ENCODE results near the gene PGAP3. TPM values are rescaled to one million over a fixed set of nuclear protein-coding genes. Genes with fewer than 3 reads are reported as not detected.

PGAP3 gene
- total and polyA plus RNA-seq, 2 of the 4 experiments (the other 2 are of a cell fraction): 4.3 to 9.8 TPM

GRCh38 chr17:39719563-39720355 lies 31.9 kb upstream of the PGAP3 start:
- dilution Hi-C loops (cut with HindIII; ENCODE audit: low sequenced_read_pairs, unreplicated experiment): no loop called here
- no peak overlapping the region for H3K4ac ChIP-seq (ENCODE audit: low read depth, low read length)
- BruUV-seq (replicated peaks): no TSS peak
- H2AFZ ChIP-seq (replicated peaks; ENCODE audit: low read length, poor library complexity): no peak overlapping the region
- H4K8ac ChIP-seq (ENCODE audit: low read depth in 2 of 2, low read length in 2 of 2): no peak overlapping the region
- no peak overlapping the region for H3K4me3 ChIP-seq (ENCODE audit: insufficient read depth, low read depth, low read length)
- CTCF ChIA-PET: no interaction called here
- H2BK120ac ChIP-seq (ENCODE audit: low read depth, low read length): no peak overlapping the region
- no peak overlapping the region for H4K91ac ChIP-seq (ENCODE audit: insufficient read depth, low read depth, low read length)
- H2AK9ac ChIP-seq (replicated peaks; ENCODE audit: low read depth, low read length, poor library complexity): no peak overlapping the region
- H3K23ac ChIP-seq (ENCODE audit: low read depth, low read length): no peak overlapping the region
- 100% methylated on average over 1 of the region's 7 CpGs; no CpG with 5 or more reads in 1 of the 2 experiments for WGBS, 2 experiments (ENCODE audit: extremely low coverage in 2 of 2, insufficient read length in 1 of 2)
- H3K9ac ChIP-seq (ENCODE audit: low read depth, low read length): no peak overlapping the region
- H2BK15ac ChIP-seq (ENCODE audit: low read depth, low read length): no peak overlapping the region
- no peak overlapping the region for H3K27ac ChIP-seq (ENCODE audit: insufficient read depth, low read length)
- H3K9me1 ChIP-seq (ENCODE audit: insufficient read depth, low read length): no peaks in the 10 kb centered on the region
- no peaks in the 10 kb centered on the region for H4K20me1 ChIP-seq (ENCODE audit: insufficient read depth, low read length)
- no peak overlapping the region for H3K56ac ChIP-seq (ENCODE audit: extremely low read depth, insufficient read depth, low read length)
- in situ Hi-C loops (cut with MboI; ENCODE audit: low sequenced_read_pairs): no loop called here
- intact Hi-C loops (cut with micrococcal nuclease): no loop called here
- TF ChIP-seq MXI1 (IDR thresholded peaks at IDR 0.05; ENCODE audit: borderline replicate concordance, low read depth, low read length): no peak
- ATAC-seq (ENCODE audit: low read depth): no peak
- H2BK5ac ChIP-seq (ENCODE audit: low read depth, low read length, poor library complexity, severe bottlenecking): no peak overlapping the region
- no peak overlapping the region for H2BK20ac ChIP-seq (ENCODE audit: low read depth, low read length)
- no peaks in the 10 kb centered on the region for H3K4me1 ChIP-seq (ENCODE audit: control insufficient read depth, insufficient read depth, low read length)
- DNase-seq: no peak
- no peak overlapping the region for H2AK5ac ChIP-seq (ENCODE audit: low read depth, low read length)
- no peak overlapping the region for H3K14ac ChIP-seq (replicated peaks; ENCODE audit: low read depth, low read length)
- H3K9me3 ChIP-seq (ENCODE audit: control insufficient read depth, insufficient read depth, low read length): no peaks in the 10 kb centered on the region
- H3K79me1 ChIP-seq (ENCODE audit: low read depth in 1 of 2, low read length in 2 of 2): no peaks in the 10 kb centered on the region
- H4K5ac ChIP-seq (ENCODE audit: low read depth, low read length): no peak overlapping the region
- POLR2A ChIA-PET (ENCODE audit: unreplicated experiment): no interaction called here
- no peak overlapping the region for H3K18ac ChIP-seq (ENCODE audit: low read depth, low read length)
- H3K36me3 ChIP-seq (ENCODE audit: control insufficient read depth, insufficient read depth, low read length): peaks cover 56% of the 10 kb centered on the region
- H3K4me2 ChIP-seq (ENCODE audit: low read depth, low read length): no peak overlapping the region
- no peaks in the 10 kb centered on the region for H3K27me3 ChIP-seq (ENCODE audit: control insufficient read depth, insufficient read depth, low read length)

Measured in IMR-90 (cell line).